ENCODE data around the gene SEC24C.

DNA sequence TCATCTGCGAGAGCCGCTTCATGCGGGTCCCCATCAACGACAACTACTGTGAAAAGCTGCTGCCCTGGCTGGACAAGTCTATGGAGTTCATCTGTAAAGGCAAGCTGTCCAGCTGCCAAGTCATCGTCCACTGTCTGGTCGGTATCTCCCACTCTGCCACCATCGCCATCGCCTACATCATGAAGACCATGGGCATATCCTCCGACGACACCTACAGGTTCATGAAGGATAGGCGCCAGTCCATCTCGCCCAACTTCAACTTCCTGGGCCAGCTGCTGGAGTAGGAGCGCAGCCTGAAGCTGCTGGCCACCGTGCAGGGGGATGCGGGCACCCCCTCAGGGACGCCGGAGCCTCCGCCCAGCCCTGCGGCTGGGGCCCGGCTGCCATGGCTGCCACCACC is 11.7 kb upstream of the SEC24C start:
- TF ChIP-seq, protein P1, sequence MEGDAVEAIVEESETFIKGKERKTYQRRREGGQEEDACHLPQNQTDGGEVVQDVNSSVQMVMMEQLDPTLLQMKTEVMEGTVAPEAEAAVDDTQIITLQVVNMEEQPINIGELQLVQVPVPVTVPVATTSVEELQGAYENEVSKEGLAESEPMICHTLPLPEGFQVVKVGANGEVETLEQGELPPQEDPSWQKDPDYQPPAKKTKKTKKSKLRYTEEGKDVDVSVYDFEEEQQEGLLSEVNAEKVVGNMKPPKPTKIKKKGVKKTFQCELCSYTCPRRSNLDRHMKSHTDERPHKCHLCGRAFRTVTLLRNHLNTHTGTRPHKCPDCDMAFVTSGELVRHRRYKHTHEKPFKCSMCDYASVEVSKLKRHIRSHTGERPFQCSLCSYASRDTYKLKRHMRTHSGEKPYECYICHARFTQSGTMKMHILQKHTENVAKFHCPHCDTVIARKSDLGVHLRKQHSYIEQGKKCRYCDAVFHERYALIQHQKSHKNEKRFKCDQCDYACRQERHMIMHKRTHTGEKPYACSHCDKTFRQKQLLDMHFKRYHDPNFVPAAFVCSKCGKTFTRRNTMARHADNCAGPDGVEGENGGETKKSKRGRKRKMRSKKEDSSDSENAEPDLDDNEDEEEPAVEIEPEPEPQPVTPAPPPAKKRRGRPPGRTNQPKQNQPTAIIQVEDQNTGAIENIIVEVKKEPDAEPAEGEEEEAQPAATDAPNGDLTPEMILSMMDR (IDR thresholded peaks at IDR 0.05), result no peak
- no peak for TF ChIP-seq POLR2A (IDR thresholded peaks at IDR 0.05)

Measured in uterus (tissue), 2 donors.